ENCODE data around the gene SH3BP5.

Gene SH3BP5

DNA sequence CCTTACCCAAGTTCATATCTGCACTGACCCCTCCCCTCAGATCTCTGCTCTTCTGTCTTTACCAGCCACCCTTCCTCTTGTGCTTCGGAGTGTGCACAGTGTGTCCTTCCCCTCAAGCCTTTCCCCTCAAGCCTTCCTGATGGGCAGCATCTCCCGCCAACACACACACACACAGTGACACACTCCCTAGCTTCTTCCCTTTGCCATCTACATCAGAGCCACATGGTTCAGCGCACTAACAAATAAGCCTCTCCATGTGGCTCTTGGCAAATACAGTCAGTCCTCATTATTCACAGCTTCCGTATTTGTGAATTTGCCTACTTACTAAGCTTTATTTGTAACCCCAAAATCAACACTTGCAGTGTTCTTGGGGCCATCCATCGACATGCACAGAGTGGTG lies 37.5 kb downstream of the SH3BP5 start:
- DNase-seq = no peak

DNA sequence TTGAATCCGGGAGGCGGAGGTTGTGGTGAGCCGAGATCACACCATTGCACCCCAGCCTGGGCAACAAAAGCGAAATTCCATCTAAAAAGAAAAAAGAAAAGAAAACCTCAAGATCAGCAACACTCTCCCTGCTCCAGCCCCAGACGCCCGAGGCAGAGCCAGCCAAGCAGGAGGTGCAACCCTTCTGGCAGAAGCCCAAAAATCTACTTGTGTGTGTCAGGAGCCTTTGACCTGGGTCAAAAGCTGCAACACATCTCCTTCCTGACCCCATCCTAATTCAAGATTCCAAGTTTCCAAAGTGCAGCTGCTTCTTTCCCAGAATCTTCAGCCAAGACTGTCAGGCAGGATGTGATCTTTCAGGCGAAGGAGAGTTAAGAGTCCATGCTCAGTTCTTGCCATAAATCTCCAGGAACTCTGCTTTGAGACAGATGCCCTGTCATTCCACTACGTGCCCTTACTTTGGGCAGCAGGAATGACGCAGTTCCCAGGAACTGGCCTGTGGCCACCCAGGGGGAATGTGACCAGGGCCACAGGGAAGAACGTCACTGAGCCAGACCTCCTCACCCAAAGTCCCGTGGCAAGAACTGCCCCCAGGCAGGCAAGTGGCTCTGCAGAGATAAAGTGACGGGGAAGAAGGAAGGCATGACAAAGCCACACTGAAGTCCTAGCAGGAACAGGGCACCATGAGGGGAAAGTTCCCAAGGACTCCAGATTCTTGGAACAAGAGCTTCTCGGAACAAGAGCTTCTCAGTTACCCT lies 39.4 kb downstream of the SH3BP5 start:
- DNase-seq = no peak

DNA sequence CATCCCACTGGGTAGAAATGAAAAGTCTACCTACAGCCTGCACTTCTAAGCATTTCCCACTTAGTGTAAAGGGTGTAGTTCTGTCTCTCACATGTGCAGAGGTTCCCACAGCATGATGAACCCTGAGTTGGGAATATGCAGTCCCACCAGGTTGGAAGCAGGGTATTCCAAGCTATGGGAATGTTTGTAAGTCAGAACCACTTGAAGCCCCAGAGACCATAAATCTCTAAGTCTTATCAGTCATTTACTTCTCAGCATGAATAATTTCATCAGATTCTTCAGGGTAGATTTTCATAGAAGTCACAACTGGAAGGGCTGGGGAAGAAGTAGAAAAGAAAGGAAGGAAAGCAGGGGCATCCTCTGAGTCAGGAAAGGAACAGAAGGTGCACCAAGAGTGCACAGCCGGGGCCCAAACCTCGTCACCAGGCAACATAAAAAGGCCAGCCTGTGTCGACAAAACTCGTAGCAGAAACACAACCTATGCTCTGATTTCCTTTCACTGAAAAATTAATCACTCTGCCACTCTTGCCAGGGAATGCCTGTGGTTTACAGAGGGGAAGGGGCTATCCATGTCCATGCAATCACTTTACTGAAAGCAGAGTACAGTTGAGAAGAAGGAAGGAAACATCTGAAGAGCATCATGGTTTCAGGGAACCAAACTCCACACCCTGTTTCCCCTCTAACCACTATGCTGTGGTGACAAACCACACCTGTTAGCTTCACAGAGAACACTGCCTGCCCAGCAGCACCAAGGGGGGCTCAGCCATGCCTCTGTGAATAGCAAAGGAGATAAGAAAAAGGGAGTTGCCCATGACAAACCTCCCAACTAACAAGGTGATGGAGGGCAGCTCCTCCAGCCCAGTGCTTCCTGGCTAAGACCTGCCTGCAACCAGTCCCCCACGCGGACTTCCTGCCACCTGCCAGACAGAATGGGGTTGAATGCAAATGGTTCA lies 40.5 kb downstream of the SH3BP5 start:
- peak; percentile 83 for DNase-seq

DNA sequence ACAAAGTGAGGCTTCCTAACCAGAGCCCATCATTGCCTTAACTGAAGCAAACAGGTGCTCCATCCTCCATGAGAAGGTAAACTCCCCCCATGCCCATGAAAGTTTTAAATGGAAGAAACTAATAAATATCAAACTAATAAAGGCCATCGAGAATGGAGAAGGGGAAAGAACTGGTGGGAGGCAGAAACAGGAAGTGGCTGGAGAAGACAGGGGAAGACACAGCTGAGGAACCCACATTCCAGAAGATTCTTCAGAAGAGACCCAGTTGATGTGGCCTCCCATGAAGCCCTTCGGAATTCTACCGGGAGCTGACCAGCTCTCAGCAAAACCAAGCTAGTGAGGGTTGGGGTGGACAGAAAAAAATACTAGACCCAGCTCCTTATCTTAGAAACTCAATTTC lies 41.6 kb downstream of the SH3BP5 start:
- DNase-seq = no peak

DNA sequence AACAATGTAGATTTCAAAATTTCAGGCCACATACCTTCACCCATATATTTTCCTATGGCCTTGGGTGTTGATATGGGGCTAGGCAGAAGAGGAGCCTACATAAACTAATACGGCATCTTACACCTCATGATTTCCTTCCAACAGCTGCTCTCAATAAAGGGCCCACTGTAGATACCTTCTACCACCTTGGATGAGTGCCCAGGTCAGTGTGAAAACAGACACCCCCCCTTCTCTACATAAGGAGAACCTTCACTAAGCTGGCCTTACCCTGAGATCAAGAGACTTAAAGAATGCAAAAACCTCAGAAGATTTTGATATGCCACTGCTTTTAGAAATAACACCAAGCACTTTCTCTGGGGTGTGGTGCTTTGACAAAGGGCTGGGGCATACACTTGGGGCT lies 42.7 kb downstream of the SH3BP5 start:
- no peak for DNase-seq

DNA sequence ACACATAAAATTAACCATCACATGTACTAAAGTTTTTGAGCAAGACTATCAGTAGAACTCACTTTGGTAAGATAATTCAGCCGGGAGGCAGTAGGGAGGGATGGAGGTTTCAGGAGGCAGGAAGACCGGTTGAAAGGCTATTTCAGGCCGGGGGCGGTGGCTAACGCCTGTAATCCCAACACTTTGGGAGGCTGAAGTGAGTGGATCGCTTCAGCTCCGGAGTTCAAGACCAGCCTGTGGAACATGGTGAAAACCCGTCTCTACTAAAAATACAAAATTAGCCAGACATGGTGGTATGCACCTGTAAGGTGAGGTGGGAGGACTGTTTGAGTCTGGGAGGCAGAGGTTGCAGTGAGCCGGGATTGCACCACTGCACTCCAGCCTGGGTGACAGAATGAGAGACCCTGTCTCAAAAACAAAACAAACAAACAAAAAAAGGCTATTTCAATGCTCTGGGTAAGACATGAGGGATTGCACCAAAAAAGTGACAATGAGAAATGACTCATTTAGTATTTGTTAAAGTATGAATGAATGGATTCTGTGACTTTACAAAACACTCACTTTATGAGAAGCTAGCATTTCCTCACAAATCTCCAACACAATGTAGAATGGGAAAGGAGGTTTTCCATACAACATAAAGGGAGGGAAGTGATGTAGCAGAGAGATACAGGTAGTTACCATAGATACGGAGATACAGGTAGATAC lies 43.9 kb downstream of the SH3BP5 start:
- no peak for DNase-seq

DNA sequence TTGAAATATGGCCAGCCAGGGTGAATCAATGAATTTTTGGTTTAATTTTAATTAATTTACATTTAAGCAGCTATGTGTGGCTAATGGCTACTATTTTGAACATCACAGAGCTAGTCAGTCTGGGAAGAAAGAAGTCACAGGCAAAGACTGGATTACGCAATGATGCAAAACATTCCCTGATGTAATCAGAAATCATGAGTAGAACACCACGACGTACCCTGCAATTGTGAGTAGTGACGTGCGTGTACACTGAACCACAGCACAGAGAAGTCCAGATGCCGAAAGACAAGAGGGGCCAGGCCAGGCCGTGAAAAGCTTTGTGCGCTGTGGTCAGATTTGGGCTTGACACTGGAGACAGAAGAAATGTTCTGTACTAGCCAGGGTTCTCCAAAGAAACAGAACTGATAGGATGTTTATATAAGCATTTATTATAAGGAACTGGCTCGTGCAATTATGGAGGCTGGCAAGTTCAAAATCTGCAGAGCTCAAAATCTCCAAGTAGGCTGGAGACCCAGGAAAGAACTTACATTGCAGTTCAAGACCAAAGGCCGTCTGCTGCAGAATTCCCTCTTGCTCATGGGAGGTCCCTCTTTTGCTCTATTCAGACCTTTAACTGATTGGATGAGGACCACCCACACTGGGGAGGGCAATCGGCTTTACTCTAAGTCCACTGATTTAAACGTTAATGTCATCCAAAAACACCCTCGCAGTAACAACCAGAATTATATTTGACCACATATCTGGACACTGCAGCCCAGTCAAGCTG lies 44.6 kb downstream of the SH3BP5 start:
- no peak for DNase-seq

DNA sequence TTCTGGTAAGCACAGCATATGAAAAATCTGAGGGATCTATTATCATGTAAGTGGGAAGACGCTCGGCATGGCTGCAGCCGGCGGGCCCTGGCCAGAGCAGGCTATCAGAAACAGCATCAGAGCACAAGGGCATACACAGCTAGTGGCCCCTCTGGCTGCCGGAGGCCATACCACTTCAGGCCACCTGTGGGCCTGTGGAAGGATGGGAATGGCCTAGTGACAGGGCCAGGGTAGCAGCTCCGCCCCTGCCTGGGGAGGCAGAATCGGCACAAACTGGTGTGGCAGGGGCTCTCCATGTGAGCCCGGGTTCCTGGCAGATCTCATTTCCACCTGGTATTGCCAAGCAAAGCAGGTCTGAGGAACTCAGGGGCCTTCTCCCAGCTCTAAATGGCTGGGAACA lies 46.4 kb downstream of the SH3BP5 start:
- DNase-seq = no peak

DNA sequence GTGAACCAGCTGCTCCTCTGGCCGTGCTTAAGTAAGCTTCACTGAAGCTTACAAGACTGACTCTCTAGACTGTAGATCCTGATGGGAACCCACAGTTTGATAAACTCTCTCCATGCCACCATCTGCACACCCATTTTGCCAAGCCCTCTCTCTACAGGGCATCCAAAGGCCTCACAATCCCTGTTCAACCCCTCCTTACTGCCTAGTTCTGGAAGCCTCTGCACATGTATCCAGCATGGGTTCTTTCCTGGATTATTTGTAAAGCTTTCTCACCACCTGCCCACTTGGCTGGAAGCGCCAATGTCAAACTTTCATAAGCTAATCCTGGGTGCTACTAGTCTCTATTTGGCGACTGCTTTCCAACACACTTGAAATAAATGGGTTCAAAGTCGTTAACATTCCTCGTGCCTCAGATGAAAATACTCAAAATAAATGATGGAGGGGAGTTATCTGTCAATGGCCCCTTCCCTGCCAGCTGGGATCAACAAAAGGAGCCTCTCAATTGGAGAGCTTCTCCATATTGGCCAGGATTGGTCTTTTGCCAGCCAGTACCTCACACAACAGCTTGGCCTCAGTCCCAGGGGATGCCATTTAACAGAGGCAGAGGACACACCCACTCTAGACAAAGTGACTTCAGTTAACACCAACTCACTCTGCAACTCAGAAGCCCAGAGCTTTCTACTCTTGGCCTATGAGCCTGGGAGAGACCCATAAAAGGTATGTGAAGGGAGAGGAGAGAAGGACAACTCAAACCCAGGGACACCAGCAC lies 48.1 kb downstream of the SH3BP5 start:
- no peak for DNase-seq

DNA sequence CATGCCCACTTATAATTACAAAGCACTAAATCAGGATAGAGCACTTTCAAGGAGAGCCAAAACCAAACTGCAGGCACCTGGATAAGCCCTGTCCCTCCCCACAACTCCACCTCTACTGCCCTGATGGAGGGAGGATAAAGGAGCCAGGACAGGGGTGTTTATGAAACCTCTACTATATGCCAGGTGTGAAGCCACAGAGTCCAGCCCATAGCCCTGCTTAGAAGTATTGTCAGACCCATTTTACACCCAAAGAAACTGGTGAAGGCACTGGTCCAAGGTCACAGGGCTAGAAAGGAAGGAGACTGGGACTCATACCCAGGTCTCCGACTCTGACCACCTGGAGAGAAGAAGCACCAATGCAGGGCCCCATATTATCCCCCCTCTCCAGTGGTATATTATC lies 48.7 kb downstream of the SH3BP5 start:
- DNase-seq = no peak

DNA sequence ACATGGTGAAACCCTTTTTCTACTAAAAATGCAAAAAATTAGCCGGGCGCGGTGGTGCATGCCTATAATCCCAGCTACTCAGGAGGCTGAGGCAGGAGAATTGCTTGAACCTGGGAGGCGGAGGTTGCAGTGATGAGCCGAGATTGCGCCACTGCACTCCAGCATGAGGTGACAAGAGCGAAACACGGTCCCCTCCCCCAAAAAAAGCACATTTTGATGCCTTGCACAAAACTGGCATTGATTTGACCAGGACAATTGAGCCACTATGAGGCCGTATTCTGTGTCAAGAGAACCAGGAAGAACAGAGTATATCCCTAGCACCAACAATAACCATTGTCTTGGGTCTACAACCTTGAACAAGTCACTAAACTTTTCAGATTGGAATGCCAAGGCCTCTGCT lies 50.6 kb downstream of the SH3BP5 start:
- no peak for DNase-seq

DNA sequence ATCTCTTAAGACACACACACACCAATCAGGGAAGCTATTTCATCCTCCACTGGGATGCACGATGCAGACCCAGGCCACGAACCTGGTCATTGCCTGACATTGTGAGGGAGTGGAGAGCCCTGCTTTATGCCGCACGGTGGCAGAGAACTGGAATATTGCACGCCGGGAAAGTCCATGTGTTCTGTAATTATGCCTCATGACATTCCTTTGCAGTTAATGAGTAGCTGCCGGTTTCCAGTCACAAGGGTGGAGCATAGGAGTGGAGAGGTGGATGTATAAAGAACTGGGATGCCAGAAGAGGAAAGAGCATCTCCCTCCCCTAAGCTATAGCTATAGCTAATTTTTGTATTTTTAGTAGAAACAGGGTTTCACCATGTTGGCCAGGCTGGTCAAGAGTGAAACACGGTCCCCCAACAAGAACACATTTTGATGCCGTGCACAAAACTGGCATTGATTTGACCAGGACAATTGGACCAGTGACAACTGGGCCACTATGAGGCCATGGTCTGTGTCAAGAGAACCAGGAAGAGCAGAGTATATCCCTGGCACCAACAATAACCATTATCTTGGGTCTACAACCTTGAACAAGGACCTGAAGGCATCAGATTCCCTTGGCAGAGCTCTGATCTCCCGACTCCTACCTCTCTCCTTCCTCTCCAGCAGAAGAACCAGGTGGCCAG lies 51.4 kb downstream of the SH3BP5 start:
- no peak for DNase-seq

DNA sequence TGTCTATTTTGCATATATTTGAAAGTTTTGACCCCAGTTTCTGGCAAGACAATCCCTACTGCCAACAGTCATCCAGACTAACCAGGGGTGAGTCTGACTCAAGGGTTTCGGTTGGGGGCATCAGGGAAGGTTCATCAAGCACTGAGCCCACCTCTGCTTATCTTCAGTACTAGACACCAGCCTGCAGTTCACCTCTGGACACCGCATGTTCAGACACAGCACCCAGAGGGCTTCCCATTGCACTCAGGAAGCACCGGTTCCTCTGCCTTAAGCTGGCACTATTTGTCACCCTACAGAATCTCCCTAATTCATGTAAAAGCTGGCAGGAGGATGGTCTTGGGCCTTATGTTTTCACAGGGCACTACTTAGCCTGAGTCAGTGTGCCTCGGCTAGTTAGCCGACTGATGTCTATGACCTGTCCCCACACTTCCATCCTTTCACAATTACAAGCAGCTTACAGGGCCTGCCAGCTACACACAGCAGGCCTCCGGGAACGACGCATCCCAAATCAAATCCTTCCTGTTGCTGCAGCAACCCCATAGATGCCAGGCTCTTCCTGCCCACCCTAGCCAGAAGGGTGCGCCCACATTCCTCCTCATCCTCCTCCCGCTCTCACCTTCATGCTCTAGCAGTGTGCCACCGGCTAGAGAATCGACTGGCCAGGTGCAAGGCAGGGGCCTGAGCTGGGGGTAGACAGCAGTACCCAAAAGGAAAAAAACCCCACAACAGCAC lies 52.5 kb downstream of the SH3BP5 start:
- DNase-seq = no peak

DNA sequence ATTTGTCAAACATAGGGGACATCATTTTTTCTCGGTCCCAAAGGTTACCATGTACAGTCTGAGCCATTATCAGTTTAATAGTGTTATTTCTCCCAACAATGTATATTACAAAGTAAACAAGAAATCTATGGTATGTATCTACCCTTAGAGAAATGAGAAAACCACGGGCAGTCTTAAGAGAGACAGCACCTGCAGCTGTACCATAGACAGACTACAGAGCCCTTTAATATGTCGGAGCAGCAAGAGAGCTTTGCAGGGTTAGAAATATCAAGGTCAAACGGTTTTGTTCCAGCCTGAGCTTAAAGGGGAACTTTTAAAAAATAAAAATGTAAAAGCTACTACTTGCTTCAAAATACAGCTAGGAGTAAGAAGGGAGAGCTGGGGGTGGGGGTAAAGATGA lies 53.2 kb downstream of the SH3BP5 start:
- DNase-seq = no peak

DNA sequence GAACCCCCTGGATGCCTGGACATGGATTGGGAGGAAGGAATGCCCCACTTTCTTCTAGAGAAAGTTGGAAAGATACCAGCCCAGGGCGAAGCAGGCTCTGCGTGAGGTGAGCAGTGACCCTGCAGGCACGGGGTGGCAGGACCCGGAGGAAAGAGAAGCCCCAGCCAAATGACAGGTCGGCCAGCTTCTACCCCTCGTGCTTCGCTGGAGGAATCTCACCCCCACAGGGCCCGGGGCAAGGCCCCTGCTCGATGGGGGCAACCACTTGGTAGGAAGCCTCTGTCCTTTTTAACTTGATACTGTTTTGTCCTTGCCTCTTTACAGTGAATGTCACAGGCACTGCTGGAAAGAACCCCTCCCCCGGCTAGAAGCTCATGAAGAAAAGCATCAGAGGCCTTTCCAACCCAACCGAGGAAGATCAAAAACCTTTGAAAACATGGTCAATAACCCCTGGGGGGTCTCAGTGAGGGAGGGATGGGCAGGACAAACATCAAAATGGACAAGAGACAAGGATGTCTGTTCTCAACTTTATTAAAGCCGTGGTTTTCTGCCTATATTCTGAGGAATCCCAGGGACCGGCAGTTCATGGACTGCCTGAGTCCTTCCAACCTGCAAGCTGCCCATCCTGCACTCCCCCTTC lies 54.4 kb downstream of the SH3BP5 start:
- DNase-seq = no peak

DNA sequence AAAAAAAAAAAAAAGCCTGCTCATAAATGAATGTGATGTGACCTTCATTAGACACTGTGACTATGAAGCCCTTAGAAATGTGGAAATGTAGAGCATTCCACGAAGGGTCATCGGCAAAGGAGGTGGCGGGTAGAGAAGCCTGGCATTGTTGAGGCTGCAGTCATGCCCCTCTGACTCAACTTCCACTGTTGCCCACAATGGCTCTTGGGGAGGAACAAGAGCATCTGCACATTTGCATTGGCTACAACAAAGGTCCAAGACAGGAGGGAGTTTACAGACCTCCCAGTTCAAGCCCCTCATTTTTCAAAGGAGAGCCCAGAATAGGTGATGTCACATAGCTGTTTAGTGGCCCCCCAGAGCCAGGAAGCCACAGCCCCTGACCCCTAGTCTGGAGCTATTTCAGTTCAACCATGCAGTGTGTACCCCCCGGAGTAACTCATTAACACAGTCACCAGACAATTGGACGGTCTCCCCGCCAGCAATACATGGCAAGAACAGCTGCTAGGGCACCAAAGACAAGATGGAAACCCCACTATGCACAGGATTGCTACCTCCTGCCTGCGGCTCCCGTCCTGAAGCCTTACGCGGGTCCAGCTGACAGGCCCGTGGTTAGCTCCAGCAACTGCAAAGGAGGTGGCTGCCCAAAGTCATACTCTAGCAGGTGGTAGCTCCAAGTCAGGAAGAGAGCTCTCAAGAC lies 56.2 kb downstream of the SH3BP5 start:
- DNase-seq = no peak

DNA sequence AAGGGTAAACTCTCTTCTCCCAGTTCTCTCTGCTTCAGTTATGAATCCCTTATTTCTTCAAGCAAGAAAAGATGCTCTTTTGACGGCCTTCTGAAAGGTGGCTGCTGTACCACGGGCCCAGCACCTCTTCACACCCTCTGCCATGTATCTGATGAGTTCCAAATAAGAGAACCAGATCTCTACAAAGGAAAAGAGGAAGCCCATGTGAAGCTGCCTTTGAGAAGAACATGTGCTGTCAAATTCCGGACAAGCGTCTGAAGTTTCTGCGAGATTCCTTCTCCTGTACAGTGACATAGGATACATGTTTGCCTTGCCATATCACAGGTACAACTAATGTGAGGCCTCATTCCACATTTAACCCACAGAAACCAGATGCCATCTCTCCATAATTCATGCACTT lies 59.2 kb downstream of the SH3BP5 start:
- no peak for DNase-seq

DNA sequence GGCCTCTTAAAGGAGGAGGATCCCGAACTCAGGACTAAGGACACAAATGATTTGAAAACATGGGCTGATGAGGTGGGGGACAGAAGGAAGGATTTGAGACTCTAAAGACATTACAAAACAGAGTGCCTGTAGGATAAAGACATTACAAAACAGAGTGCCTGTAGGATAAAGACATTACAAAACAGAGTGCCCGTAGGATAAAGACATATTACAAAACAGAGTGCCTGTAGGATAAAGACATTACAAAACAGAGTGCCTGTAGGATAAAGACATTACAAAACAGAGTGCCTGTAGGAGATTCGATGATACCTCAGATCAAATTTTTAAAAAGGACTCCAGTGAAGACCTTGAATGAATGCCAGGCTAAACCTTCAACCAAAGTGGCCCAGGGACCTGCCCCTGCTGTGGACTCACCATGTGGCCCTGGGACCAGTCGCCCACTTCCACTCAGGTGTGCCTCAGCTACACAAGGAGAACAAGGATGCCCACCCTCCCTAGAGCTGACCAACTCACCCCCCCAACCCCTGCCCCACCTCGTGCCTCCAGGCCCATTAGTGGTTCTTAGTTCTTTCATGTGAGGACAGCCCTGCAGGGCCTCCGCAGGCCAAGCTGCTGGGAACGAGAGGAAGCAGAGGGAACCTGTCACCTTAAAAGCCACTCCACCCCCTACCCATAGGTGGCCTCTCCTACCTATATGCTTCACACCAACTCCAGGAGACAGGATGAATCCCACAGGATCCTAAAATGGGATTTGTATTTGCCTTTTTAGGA lies 59.8 kb downstream of the SH3BP5 start:
- DNase-seq = no peak

Data from activated CD4-positive, alpha-beta T cell treated with anti-CD3 and anti-CD28 coated beads, Interleukin-10, Interleukin-2, amounts not matched to agents 100 ng/mL and 50 ng/mL, durations not matched to agents 16 hours and 8 hours (primary cell).